ENCODE results near the gene CIB2. TPM values are rescaled to one million over a fixed set of nuclear protein-coding genes. Genes with fewer than 3 reads are reported as not detected.
A peak's percentile ranks its signal among the peaks of the same experiment; 100 is the strongest.

CIB2 gene
- total RNA-seq, result 1.8 and 8.6 TPM in 2 replicates

- Histone ChIP-seq H3K36me3 (ENCODE audit: control insufficient read depth, insufficient read depth, low read length) (no peaks in the 10 kb centered on the region), H3K27me3 (ENCODE audit: control insufficient read depth, insufficient read depth, low read length) (no peaks in the 10 kb centered on the region), H3K4me3 (ENCODE audit: low read depth, low read length) (peak within 1 kb of the TSS; percentile 47)
- DNase-seq (ENCODE audit: low read depth), result no peak
- peak; percentile 58 for TF ChIP-seq CTCF (IDR thresholded peaks at IDR 0.05; ENCODE audit: insufficient read depth, low read length, severe bottlenecking)
- FAIRE-seq, result no peak
Measured at GRCh38 chr15:78131295-78132061, at the start of gene CIB2. CIB2 (minus strand) TSS chr15:78131445; CDS start chr15:78131215, 230 bp downstream.

- FAIRE-seq (peak; percentile 60), DNase-seq (ENCODE audit: low read depth) (no peak)
- no peaks in the 10 kb centered on the region for H3K27me3 ChIP-seq (ENCODE audit: control insufficient read depth, insufficient read depth, low read length)
- TF ChIP-seq CTCF (IDR thresholded peaks at IDR 0.05; ENCODE audit: insufficient read depth, low read length, severe bottlenecking), result no peak
- H3K36me3 ChIP-seq (ENCODE audit: control insufficient read depth, insufficient read depth, low read length), result no peaks in the 10 kb centered on the region
- H3K4me3 ChIP-seq (ENCODE audit: low read depth, low read length), result no peak overlapping the region
Measured at GRCh38 chr15:78179906-78180305, 48.7 kb upstream of the CIB2 start.

DNA sequence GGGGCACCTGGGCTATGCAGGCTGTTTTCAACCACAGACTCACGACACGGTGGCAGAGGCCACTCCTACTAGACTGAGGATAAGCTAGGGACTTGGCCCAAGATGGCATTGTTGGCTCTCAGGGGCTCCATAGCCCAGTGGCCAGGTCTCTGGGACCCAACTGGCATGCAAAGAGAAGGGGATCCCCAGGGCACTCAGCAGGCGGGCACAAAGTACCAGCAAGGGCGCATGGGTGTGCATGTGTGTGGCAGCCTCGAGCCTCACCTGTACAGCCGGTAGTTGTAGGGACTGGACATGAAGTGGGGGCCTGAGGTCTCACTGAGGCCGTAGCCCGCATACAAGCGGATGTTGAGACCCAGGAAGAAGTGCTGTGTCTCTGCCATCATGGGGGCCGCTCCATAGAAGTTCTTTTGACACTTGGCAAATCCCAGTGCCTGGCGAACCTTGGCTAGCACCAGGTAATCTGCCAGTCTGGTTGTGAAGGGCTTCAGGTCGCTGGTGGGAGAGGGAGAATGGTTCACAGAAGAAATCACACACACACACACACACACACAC is 48.1 kb upstream of the CIB2 start:
- DNase-seq (ENCODE audit: low read depth) (no peak), FAIRE-seq (no peak)
- no peak overlapping the region for H3K4me3 ChIP-seq (ENCODE audit: low read depth, low read length)
- H3K36me3 ChIP-seq (ENCODE audit: control insufficient read depth, insufficient read depth, low read length), result no peaks in the 10 kb centered on the region
- H3K27me3 ChIP-seq (ENCODE audit: control insufficient read depth, insufficient read depth, low read length), result no peaks in the 10 kb centered on the region
- no peak for TF ChIP-seq CTCF (IDR thresholded peaks at IDR 0.05; ENCODE audit: insufficient read depth, low read length, severe bottlenecking)

DNA sequence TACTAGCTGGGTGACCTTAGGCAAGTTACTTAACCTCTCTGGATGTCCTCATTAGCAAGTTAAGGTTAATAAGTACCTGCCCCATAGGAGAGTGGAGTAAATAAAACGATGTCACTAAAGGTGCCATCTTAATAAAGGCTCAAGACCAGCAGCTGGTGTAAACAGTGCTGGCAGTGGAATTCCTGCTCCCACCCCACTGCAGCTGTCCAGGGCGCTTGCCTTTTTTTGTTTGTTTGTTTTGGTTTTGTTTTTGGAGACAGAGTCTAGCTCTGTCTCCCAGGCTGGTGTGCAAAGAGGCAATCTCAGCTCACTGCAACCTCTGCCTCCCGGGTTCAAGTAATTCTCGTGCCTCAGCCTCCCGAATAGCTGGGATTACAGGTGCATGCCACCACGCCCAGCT is 46.8 kb upstream of the CIB2 start:
- no peak for TF ChIP-seq CTCF (IDR thresholded peaks at IDR 0.05; ENCODE audit: insufficient read depth, low read length, severe bottlenecking)
- Histone ChIP-seq H3K36me3 (ENCODE audit: control insufficient read depth, insufficient read depth, low read length) (no peaks in the 10 kb centered on the region), H3K4me3 (ENCODE audit: low read depth, low read length) (no peak overlapping the region), H3K27me3 (ENCODE audit: control insufficient read depth, insufficient read depth, low read length) (no peaks in the 10 kb centered on the region)
- FAIRE-seq (no peak), DNase-seq (ENCODE audit: low read depth) (no peak)

- no peak for FAIRE-seq
- TF ChIP-seq CTCF (IDR thresholded peaks at IDR 0.05; ENCODE audit: insufficient read depth, low read length, severe bottlenecking), result peak; percentile 74
- peak; percentile 15 for DNase-seq (ENCODE audit: low read depth)
- H3K36me3 ChIP-seq (ENCODE audit: control insufficient read depth, insufficient read depth, low read length), result no peaks in the 10 kb centered on the region
- no peaks in the 10 kb centered on the region for H3K27me3 ChIP-seq (ENCODE audit: control insufficient read depth, insufficient read depth, low read length)
- H3K4me3 ChIP-seq (ENCODE audit: low read depth, low read length), result no peak overlapping the region
Measured at GRCh38 chr15:78177447-78177873, 46.2 kb upstream of the CIB2 start.

Data from bronchial epithelial cell (primary cell).